ENCODE measurements around the gene COQ8A. TPM values are rescaled to one million over a fixed set of nuclear protein-coding genes. Genes with fewer than 3 reads are reported as not detected.
"Not testable (repeated sequence)": the region's sequence is repeated elsewhere in the genome, so short reads cannot be mapped to it uniquely, and the experiment has no call there.

COQ8A gene
- total RNA-seq, 1 donor from 2014 or later, result 17.5 TPM

DNA sequence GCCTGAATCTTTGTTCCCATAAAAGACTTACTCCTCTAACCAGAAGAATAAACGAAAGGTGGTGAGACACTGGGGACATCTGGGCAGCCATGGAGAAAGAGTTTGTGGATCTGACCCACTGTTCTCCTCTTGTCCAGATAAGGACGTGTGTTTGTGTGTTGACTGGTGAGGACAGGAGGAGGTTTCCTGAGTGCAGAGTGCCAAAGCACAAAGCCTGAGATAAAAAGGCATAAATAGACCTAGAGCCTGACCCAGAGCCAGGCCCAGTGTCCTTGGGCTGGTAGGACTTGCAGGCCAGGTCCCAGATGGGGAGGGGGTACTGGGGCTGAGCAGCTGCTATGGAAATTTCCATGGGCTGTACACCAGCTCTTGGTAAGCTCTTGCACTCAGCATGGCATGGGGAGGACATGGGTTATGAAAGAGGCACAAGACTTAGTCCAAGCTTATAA lies 19.6 kb upstream of the COQ8A start:
- no peak for FAIRE-seq
- DNase-seq (ENCODE audit: low spot score in 2 of 2), result no peak

DNA sequence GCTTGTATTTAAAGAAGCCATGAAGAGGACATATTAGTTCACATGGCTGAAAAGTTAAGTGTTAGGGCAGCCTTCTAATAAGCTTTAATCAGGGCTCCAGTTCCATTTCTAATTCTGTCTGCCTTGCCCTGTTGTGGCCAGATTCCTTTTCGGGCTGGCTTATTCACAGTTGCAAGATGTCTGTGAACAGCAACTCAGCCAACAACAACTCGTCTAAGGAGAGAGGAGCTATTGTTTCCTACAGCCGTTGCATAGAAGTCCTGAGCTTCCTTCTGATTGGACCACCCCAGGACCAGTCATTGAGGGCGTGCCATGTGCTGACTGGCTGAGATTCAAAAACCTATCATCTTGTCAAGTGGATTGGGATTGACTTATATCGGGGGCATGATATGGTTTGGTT lies 18.6 kb upstream of the COQ8A start:
- FAIRE-seq (no peak), DNase-seq (ENCODE audit: low spot score in 2 of 2) (no peak)

DNA sequence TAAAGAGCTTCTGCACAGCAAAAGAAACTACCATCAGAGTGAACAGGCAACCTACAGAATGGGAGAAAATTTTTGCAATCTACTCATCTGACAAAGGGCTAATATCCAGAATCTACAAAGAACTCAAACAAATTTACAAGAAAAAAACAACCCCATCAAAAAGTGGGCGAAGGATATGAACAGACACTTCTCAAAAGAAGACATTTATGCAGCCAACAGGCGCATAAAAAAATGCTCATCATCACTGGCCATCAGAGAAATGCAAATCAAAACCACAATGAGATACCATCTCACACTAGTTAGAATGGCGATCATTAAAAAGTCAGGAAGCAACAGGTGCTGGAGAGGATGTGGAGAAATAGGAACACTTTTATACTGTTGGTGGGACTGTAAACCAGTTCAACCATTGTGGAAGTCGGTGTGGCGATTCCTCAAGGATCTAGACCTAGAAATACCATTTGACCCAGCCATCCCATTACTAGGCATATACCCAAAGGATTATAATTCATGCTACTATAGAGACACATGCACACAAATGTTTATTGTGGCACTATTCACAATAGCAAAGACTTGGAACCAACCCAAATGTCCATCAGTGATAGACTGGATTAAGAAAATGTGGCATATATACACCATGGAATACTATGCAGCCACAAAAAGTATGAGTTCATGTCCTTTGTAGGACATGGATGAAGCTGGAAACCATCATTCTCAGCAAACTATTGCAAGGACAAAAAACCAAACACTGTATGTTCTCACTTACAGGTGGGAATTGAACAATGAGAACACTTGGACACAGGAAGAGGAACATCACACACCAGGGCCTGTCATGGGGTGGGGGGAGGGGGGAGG lies 10.6 kb upstream of the COQ8A start:
- not testable (repeated sequence) for FAIRE-seq; DNase-seq (ENCODE audit: low spot score in 2 of 2)

DNA sequence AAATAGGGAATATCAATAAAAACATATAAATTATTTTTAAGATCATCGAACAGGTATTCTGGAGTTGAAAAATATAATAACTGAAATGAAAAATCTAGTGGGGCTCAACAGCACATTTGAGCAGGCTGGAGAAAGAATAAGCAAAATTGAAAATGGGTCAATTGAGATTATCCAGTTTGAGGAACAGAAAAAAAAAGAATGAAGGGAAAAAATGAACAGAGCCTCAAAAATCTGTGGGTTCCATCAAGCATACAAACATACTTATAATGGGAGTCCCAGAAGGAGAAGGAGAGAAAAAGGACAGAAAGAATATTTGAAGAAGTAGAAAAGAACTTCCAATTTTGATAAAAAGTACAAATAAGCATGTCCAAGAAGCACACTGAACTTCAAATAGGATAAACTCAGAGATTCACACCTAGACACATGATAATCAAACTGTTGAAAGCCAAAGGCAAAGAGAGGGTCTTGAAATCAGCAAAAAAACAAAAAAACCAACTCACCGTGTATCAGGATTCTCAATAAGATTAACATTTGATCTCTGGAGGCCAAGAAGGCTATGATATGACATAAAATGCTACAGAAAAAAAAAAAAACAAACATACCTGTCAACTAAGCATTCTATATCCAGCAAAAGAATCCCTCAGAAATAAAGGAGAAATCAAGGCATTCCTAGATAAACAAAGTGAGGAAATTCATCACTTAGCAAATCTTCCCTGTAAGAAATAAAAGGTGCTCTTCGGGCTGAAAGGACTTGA lies 5.4 kb upstream of the COQ8A start:
- no peak for FAIRE-seq
- no peak for DNase-seq (ENCODE audit: low spot score in 2 of 2)

DNA sequence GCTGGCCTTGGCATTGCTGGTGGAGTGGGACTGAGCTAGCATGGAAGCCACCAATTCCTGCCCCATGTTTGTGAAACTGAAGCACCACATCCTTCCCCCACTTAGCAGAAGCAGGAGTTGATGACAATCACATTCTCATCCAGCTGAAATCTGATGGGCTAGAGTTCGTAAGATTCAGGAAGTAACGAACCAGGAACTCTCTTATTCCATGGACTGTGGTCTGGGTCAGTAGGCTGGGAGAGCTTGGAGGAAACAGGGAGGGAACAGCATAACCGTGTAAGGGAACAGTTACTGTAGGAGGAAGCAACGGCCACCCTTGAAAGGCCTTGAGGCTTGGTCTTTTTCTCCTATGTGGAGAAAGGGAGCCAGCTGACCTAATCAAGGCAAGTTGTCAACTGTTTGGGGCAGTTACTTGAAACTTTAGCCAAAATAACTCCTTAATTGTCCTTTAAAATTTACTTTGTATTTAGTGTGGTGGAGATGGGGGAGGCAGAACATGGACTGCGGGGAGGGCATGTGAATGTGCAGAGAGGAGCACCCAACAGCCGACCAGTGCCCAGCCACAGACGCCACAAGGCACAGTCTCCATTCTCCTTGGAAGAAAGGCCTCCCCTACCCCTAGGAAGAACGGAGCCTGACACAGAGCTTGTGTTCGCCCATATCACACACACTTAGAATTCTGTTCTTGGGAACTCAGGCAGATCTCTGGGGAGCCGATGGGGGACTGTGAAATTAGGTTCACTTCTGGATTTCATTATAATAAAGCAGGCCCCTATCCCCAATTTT lies 2.0 kb upstream of the COQ8A start:
- FAIRE-seq (no peak), DNase-seq (ENCODE audit: low spot score in 2 of 2) (no peak)

DNA sequence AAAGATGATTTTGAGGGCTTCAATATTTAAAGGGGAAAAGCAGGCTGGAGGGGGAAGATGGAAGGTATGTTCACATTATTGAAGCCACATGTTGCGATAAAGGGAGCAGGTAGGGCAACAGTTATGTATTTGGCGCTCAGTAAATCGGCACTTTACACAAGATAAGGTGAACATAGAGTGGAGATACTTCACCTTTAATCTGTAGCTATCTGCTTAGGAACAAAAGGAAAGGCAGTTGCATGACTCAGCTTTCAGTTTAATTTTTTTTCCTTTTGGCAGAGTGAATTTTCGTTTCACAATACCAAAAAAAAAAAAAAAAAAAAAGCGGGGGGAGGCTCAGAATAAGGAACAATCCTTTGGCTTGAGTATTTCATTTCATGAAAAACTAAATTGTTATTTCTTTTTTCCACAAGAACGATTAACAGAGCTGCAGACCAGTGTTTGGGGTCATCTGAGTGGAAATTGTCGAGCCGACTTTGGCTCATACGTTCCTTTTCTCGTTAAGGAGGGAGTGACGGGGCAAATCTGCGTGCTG lies 1.1 kb upstream of the COQ8A start:
- no peak for FAIRE-seq
- DNase-seq (ENCODE audit: low spot score in 2 of 2), result no peak

DNA sequence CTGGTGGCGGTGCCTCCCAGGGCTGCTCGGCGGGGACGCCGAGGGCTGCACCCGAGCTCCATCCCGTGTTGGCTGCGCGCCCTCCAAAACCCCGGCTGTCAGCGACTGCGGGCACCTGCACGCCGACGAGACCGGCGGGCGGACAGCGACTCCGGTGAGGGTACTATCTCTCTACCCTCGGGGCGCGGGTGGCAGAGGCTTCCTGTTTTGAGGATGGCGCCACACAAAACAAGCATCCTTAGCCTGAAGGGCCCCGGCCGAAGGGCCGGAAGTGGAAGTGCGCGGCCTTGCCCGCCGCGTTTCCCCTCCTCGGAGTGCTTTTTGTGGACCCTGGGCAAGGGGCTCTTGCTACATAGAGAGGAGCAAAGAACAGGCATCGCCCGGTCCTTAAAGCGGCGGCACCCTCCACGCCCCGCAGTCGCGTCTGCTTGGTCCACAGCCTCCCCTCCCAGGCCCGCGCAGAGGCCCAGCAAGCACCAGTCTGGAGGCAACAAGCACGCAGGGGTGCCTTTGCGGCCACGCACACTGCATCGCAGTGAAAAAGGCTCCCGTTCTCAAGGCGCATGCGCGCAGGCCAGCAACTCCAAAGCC lies 561 bp upstream of the COQ8A start:
- FAIRE-seq, result no peak
- peak in 1 of 2 donors; percentile 49 for DNase-seq (ENCODE audit: low spot score in 2 of 2)

DNA sequence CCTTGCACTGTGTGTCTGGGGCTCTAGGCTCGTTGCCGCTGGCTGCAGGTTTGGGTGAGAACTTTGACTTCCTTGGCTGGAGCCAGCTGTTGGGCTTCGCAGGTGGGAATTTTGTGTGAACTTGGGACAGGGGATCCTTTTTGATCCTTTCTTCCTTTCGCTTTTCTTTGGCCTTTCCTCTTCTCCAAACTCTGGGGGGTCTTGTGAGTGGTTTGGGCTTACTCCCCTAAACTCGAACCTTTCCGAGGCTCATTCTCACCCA lies 643 bp downstream of the COQ8A start:
- no peak for DNase-seq (ENCODE audit: low spot score in 2 of 2)
- no peak for FAIRE-seq

DNA sequence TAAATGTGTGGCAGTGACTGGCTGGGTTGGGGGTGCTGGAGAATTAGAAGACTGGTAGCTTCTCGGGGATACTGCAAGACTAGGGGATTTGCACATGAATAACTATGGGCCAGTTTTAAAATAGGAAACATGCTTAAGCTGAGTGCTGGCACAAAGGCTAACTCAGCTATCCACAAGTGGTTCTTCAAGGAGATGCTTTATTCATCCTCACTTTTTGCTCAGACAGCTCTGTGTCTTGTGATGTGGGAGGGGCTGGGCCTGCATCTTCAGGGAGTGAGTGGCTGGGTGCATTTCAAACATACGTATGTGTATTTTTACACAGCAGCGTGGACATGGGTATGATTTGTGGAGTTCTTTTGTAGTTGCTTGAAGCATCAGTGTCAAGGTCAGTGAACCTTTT lies 2.3 kb downstream of the COQ8A start:
- FAIRE-seq, result no peak

DNA sequence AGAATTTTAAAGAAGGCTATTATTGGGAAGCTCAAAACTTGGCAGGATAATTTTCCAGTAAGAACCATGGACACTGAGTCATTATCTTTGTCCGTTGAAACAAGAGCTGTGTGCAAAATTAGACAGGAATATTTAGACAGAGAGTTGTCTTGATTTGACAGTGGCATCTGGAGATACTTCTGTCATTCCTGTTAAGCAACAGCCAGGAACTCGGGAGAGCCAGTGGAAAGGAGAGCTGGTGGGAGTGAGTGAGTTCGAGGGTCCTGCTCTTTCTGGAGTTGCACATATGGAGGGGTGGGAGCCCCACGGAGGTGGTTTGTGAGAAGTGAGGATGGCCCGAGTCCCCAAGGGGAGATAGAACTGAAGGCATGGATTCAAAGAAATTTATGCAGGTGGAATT lies 3.1 kb downstream of the COQ8A start:
- DNase-seq (ENCODE audit: low spot score in 2 of 2) (no peak), FAIRE-seq (no peak)

More for the DNA sequence above, 2.3 kb downstream of the COQ8A start:
- DNase-seq (ENCODE audit: low spot score in 2 of 2), result no peak

DNA sequence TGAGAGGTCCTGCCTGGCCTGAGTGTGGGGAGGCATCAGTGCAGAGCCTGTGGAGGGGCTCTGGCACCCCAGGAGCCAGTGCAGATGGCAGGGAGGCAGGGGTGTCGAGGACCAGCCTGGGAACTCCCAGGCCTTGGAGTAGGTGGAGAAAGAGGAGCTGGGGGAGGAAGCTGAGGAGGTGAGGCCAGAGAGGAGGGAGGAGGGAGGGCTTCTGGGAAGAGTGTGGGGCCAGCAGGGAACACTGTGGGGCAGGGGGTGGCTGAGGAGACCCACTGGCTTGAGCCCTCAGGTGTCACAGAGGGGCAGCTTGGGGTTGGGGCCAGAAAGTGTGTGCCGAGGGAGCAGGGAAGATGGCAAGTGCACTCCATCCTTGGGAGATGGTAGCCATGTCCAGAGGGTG lies 3.8 kb downstream of the COQ8A start:
- DNase-seq (ENCODE audit: low spot score in 2 of 2) (no peak), FAIRE-seq (no peak)

DNA sequence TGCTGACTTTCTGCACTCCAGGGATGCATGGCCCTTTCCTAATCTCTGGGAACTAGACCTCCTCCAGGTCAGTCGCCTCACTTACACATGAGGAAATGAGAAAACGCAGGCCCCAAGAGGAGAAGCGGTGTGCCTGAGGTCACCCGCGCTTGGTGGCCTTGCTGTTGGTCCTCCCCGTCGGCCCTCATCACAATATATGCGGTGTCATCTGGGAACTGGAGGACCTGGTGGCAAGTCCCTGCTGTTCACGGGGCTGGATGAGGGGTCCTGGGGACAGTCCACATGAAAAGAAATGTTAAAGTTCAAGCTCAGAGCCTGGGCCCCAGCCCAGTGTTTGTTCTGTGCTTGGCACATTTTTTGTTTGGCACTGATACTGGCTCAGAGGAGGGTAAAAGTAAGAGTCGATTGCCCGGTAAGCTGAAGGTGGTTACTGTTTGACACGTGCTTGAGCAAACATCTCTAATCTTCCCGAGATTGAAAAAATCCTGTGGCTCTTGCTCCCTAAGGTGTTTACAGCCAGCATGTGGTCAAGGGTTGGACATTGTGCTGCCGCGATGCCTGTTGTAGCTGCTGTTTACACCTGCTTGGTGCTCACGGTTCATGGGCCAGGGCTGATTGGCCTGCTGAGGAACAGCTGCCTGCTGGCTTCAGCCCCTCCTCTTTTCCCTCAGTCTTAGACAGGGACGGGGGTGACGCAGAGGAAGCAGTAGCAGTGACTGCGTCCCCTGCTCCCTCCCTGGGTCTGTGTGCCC lies 5.2 kb downstream of the COQ8A start:
- DNase-seq (ENCODE audit: low spot score in 2 of 2) (no peak), FAIRE-seq (no peak)

DNA sequence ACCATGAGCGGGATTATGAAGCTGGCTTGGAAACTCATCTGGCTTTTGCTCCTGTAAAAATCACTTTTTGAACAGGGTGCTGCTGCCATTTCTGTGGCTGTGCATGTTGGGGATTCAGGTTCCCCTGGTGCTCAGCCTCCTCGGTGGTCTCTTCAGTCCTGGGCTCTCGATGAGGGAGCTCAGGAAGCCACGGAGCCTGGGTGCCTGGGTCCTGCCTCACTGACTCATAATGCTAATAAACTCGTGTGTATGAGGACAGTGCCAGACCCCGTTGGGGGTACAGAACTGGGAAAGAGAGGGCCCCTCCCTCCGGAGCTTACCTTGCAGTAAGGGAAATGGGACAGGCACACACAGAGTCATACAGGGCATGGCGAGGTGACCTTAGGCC lies 5.8 kb downstream of the COQ8A start:
- FAIRE-seq, result no peak
- no peak for DNase-seq (ENCODE audit: low spot score in 2 of 2)

DNA sequence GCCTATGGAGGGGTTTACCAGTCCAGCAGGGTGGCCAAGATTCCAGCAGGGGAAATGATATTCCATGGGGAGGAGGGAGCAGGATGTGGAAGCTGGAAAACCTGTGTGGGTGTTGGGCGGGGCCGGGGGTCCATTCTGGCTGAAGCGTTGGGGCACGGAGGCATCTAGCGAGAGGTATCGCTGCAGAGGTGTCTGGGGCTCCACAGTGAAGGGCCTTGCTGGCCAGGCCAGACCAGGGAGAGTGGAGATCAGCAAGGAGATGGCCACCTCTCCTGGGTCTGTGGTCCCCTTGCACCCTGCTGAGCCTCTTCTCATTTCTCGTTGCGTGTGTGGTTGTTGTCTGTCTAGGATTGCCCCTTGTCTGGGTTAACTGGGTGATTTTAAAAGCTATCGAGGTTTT lies 6.2 kb downstream of the COQ8A start:
- no peak for DNase-seq (ENCODE audit: low spot score in 2 of 2)
- FAIRE-seq, result no peak

DNA sequence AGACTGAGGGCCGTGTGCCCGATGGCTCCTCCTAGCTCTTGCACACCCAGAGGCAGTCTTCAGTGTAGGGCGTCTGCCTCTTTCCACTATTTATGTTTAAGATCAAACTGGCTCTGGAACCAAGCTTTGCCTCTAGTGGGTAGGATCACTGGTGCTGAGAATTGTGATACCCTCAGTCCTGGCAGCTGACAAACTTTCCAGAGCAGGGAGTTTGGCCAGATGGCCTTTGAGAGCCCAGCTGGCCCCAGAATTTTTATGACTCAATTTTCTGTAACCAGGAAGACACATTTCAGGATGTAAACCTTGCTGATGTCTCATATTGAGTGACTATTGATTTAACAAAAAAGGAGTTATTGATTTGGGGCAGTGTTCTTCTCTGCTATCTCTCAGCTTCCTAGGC lies 6.7 kb downstream of the COQ8A start:
- no peak for DNase-seq (ENCODE audit: low spot score in 2 of 2)
- FAIRE-seq, result no peak

DNA sequence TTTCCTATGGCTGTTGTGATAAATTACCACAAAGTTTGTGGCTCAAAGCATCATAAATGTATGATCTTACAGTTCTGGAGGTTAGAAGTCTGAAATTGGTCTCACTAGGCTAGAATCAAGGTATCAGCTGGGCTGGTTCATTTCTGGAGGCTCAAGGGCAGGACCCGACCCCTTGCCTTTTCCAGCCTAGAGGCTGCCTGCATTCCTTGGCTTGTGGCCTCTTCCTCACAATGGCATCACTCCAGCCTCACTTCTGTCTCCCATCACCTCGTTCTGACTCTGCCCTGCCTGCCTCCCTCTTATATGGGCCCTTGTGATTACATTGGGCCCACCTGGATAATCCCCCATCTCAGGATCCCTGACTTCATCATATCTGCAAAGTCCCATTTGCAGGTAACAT lies 8.0 kb downstream of the COQ8A start:
- no peak for FAIRE-seq
- no peak for DNase-seq (ENCODE audit: low spot score in 2 of 2)

DNA sequence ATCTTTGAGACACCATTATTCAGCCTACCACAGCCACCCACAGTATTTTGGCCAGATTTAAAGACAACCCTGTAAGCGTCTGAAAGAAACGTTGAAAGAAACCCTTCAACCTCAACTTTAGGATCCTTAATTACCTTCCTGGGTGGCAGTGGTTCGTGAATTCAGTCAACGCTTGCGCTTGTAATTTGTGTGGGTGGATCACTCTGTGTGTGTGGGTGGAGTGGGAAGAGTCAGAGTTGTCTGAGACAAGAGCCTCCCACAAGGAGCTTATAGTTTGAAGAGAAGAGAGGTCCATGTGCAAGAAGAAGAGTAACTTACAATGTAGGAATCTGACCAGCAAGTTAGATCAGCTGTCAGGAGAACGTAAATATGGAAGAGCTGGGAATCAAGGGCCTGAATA lies 8.4 kb downstream of the COQ8A start:
- DNase-seq (ENCODE audit: low spot score in 2 of 2), result no peak
- FAIRE-seq, result no peak

DNA sequence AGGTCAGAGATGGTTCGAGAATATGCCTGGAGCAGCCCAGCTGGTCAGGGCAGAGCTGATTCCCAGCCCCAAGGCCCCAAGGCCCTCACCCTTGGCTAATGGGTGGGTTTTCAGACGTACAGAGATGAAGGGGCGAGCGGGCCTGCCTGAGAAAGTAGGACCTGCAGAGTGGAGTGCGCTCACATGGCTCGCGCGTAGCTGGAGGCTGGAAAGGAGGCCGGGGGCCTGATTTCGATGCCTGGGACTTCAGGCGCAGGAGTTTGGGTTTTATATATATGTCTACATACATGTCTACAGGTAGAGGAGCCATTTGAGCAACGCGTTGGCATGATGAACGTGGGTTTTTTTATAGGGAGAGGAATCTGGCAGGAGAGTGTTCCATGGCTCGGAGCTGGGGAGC lies 8.9 kb downstream of the COQ8A start:
- DNase-seq (ENCODE audit: low spot score in 2 of 2) (no peak), FAIRE-seq (no peak)

DNA sequence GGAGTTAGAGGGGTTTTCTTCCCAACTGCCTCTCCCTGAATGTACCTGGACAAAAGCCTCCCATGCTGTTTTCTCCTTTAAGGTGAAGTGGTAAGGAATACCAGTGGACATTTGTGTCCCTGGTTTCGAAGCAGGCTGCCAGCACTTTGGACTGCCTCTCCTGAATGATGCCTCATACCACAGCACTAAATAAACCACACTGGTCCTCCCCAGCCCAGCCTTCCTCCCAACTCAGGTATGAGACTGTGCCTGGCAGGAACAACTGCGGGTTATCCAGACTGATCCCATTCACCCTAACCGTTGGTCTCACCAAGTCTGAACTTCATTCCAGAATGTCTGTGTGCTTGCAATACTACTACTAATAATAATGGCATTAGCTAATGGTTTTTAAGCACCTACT lies 9.3 kb downstream of the COQ8A start:
- DNase-seq (ENCODE audit: low spot score in 2 of 2) (no peak), FAIRE-seq (no peak)

DNA sequence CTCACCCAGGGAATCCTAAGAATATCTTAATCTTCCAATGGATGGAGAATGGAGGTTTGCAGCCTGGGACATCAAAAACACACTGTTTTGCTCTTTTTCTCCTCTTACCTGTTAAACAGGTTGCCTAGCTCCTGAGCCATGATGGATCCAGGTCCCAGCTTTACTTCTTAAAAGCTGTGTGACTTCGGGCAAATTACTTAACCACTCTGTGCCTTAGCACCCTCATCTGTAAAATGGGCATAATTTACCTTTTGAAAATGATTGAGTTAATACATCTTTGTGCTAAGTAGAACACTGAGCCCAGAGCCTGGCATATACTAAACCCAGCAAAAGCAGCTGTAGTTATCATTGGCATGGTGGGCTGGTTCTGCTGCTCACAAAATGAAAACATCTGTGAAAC lies 10.2 kb downstream of the COQ8A start:
- DNase-seq (ENCODE audit: low spot score in 2 of 2) (no peak), FAIRE-seq (no peak)

Measured in frontal cortex (tissue), 4 donors.